CD4-positive, alpha-beta T cell (primary cell): ENCODE measurements around the gene PLCD3. TPM values are rescaled to one million over a fixed set of nuclear protein-coding genes. Genes with fewer than 3 reads are reported as not detected.

Experiments used
- ATAC-seq: fragments of 200-7000 bp; cut with Tn5 transposase; one replicate; pipeline ENCODE4 v1.10.0; 2022; ENCODE audit warnings: mild to moderate bottlenecking; ENCODE audit not compliant: poor library complexity
- CTCF ChIA-PET: fragments of 350-600 bp; sonication (Branson Sonifier 250); formaldehyde crosslinking; loops from one replicate; lab custom pipeline; 2021; ENCODE audit warnings: antibody characterized with exemption, inconsistent platforms; lab: Charles Lee
- POLR2A ChIA-PET: fragments of 350-600 bp; sonication (Branson Sonifier 250); formaldehyde crosslinking; loops from one replicate; lab custom pipeline; 2021; ENCODE audit warnings: antibody characterized with exemption, inconsistent platforms; lab: Charles Lee
- DNase-seq, 14 experiments: peaks; one replicate each; pipeline ENCODE4 v3.0.0-alpha.2; 2013 to 2020; ENCODE audit warnings: mixed read lengths in 2 of 14
- H3K27ac ChIP-seq, 2 donors: one replicate each; pipeline versions ENCODE4 v1.5.1 to v1.7.0; 2013; ENCODE audit warnings: low read length in 2 of 2, low read depth in 1 of 2, mild to moderate bottlenecking in 1 of 2
- H3K27me3 ChIP-seq, 2 experiments: 1 replicate in 1 of 2; 2 replicates in 1 of 2; pipeline versions ENCODE4 v1.6.1 to v1.7.0; 2013; ENCODE audit warnings: low read length in 2 of 2, control low read depth in 1 of 2, mild to moderate bottlenecking in 1 of 2, moderate library complexity in 1 of 2; ENCODE audit not compliant: insufficient read depth in 2 of 2, control insufficient read depth in 1 of 2
- H3K36me3 ChIP-seq: one replicate; pipeline ENCODE4 v1.6.1; 2013; ENCODE audit warnings: low read length, control low read depth; ENCODE audit not compliant: insufficient read depth
- H3K4me1 ChIP-seq: one replicate; pipeline ENCODE4 v1.6.1; 2013; ENCODE audit warnings: low read length, control low read depth; ENCODE audit not compliant: insufficient read depth
- H3K4me3 ChIP-seq: one replicate; pipeline ENCODE4 v1.5.1; 2013; ENCODE audit warnings: mild to moderate bottlenecking, low read length, moderate library complexity
- H3K9me3 ChIP-seq, 2 experiments: 1 replicate in 1 of 2; 2 replicates in 1 of 2; pipeline versions ENCODE4 v1.6.1 to v1.7.0; 2013; ENCODE audit warnings: low read length in 2 of 2, mild to moderate bottlenecking in 2 of 2, control low read depth in 1 of 2, moderate library complexity in 1 of 2; ENCODE audit not compliant: control insufficient read depth in 1 of 2, insufficient read depth in 1 of 2
- H3K27ac Mint-ChIP-seq: one replicate; pipeline ENCODE4 v1.8.0; 2020; ENCODE audit warnings: mixed read lengths
- H3K27me3 Mint-ChIP-seq: one replicate; pipeline ENCODE4 v1.8.0; 2021; ENCODE audit warnings: mixed read lengths
- H3K36me3 Mint-ChIP-seq: one replicate; pipeline ENCODE4 v1.8.0; 2021; ENCODE audit warnings: low read depth, mixed read lengths
- H3K4me1 Mint-ChIP-seq: one replicate; pipeline ENCODE4 v1.8.0; 2021; ENCODE audit warnings: low read depth, mixed read lengths
- H3K4me3 Mint-ChIP-seq: one replicate; pipeline ENCODE4 v1.8.0; 2020; ENCODE audit warnings: mild to moderate bottlenecking, mixed read lengths
- H3K9me3 Mint-ChIP-seq: one replicate; pipeline ENCODE4 v1.8.0; 2020; ENCODE audit warnings: mixed read lengths
- CTCF ChIP-seq: fragments of 200-600 bp; IDR thresholded peaks from one replicate; pipeline ENCODE4 v1.8.0; 2022; ENCODE audit warnings: antibody characterized with exemption, mild to moderate bottlenecking
- intact Hi-C, 2 experiments: fragments of 100-400 bp; cut with DNase I in 1 of 2; cut with micrococcal nuclease in 1 of 2; formaldehyde crosslinking; loops; one replicate each; pipeline versions ENCODE4 v1.15.1 to v1.9.0; 2023 to 2025; cut with DNase I, micrococcal nuclease
- total RNA-seq, 174 experiments: library from RNA in 2 of 174; stranded (reverse) in 2 of 174; gene quantifications; one replicate each; pipeline ENCODE4 v1.2.3 and lab custom pipeline; 2021 to 2026

PLCD3 gene
- total RNA-seq, 2 experiments from 2014 or later = 1.8 to 2.4 TPM

DNA sequence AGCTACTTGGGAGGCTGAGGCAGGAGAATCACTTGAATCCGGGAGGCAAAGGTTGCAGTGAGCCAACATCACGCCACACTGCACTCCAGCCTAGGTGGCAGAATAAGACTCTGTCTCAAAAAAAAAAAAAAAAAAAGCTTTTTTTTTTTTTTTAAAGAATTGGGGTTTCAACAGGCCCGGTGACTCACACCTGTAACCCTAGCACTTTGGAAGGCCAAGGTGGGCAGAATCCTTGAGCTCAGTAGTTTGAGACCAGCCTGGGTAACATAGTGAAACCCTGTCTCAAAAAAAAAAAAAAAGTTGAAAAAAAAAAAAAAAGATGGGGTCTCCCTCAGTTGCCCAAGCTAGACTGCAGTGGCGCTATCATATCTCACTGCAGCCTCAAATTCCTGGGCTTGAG, 22.7 kb upstream of the PLCD3 start:
- H3K36me3 ChIP-seq = peaks cover 3% of the 10 kb centered on the region
- ChIA-PET POLR2A (interaction anchor here (0.9 to 1.2 kb wide), 2 partner anchors 17 to 19 kb away, joined by 3 to 4 read pairs; partner anchors contain the start of gene ACBD4), CTCF (interaction anchor here (0.6 to 2.1 kb wide), 4 partner anchors 20 to 80 kb away, joined by 3 to 22 read pairs (median 5); partner anchors contain the start of gene ACBD4)
- Mint-ChIP-seq H3K27me3 (no peaks in the 10 kb centered on the region), H3K4me1 (peaks cover 48% of the 10 kb centered on the region), H3K36me3 (peaks cover 19% of the 10 kb centered on the region), H3K9me3 (no peaks in the 10 kb centered on the region), H3K27ac (no peak overlapping the region), H3K4me3 (no peak overlapping the region)
- ATAC-seq (no peak), DNase-seq (peak in 2 of 14 experiments; percentile 30 to 47)
- intact Hi-C loops = no loop called here
- H3K27ac ChIP-seq = no peak overlapping the region
- no peak for TF ChIP-seq CTCF
- no peaks in the 10 kb centered on the region for H3K27me3 ChIP-seq
- no peak overlapping the region for H3K4me3 ChIP-seq
- H3K9me3 ChIP-seq = no peaks in the 10 kb centered on the region
- H3K4me1 ChIP-seq = peaks cover 40% of the 10 kb centered on the region

- ChIA-PET POLR2A (interaction anchor here (0.6 to 10.9 kb wide), 16 partner anchors 9 to 260 kb away, joined by 3 to 630 read pairs (median 18); partner anchors contain the start of genes ACBD4, FMNL1, HEXIM2 and MAP3K14), CTCF (interaction anchor here (0.5 to 6.4 kb wide), 17 partner anchors 7 to 164 kb away, joined by 3 to 168 read pairs (median 5); partner anchors contain the start of genes ACBD4, HEXIM2 and PLCD3)
- Mint-ChIP-seq H3K27me3 (peaks cover 8% of the 10 kb centered on the region), H3K9me3 (no peaks in the 10 kb centered on the region), H3K36me3 (peaks cover 29% of the 10 kb centered on the region), H3K27ac (peak overlapping the region; percentile 99), H3K4me3 (peak overlapping the region; percentile 76), H3K4me1 (peaks cover 58% of the 10 kb centered on the region)
- no peak for ATAC-seq
- peak overlapping the region; percentile 45 to 70 for H3K27ac ChIP-seq
- H3K36me3 ChIP-seq = peaks cover 3% of the 10 kb centered on the region
- TF ChIP-seq CTCF = no peak
- peak in 1 of 14 experiments; percentile 44 for DNase-seq
- peaks cover 50% of the 10 kb centered on the region for H3K4me1 ChIP-seq
- H3K27me3 ChIP-seq = no peaks in the 10 kb centered on the region
- peak overlapping the region; percentile 94 for H3K4me3 ChIP-seq
- no peaks in the 10 kb centered on the region for H3K9me3 ChIP-seq
- intact Hi-C loops = no loop called here
These were observed 18.8 kb upstream of the PLCD3 start for GRCh38 chr17:45150911-45151809.
